Calu3 (cell line): Measurements from ENCODE around the gene BIN1. TPM values are rescaled to one million over a fixed set of nuclear protein-coding genes. Genes with fewer than 3 reads are reported as not detected.

ENCODE experiments used
- BruUV-seq: library from RNA; stranded (reverse); fragments of 400-500 nt; replicated peaks from 2 replicates; lab custom pipeline; 2021; lab: Mats Ljungman, UMichigan
- CTCF ChIA-PET: fragments of 300-600 bp; sonication (Branson Sonifier 250); formaldehyde crosslinking; loops from one replicate; lab custom pipeline; 2022; ENCODE audit warnings: antibody characterized with exemption; lab: Charles Lee
- DNase-seq: peaks from one replicate; pipeline ENCODE4 v3.0.0; 2022
- H3K27ac Mint-ChIP-seq: one replicate; pipeline ENCODE4 v1.8.0; 2022; ENCODE audit warnings: mixed read lengths; ENCODE audit not compliant: unreplicated experiment
- H3K27me3 Mint-ChIP-seq: one replicate; pipeline ENCODE4 v1.8.0; 2022; ENCODE audit warnings: mixed read lengths; ENCODE audit not compliant: unreplicated experiment
- H3K36me3 Mint-ChIP-seq: one replicate; pipeline ENCODE4 v1.8.0; 2022; ENCODE audit warnings: mild to moderate bottlenecking, moderate library complexity, mixed read lengths; ENCODE audit not compliant: insufficient read depth, unreplicated experiment
- H3K4me1 Mint-ChIP-seq: one replicate; pipeline ENCODE4 v1.8.0; 2022; ENCODE audit warnings: mild to moderate bottlenecking, low read depth, mixed read lengths; ENCODE audit not compliant: unreplicated experiment
- H3K4me3 Mint-ChIP-seq: one replicate; pipeline ENCODE4 v1.8.0; 2022; ENCODE audit warnings: mild to moderate bottlenecking, low read depth, moderate library complexity, mixed read lengths; ENCODE audit not compliant: unreplicated experiment
- H3K9me3 Mint-ChIP-seq: one replicate; pipeline ENCODE4 v1.8.0; 2022; ENCODE audit warnings: low read depth, mixed read lengths; ENCODE audit not compliant: unreplicated experiment
- CTCF ChIP-seq: fragments of 200-600 bp; IDR thresholded peaks from one replicate; pipeline ENCODE4 v1.8.0; 2022; ENCODE audit warnings: antibody characterized with exemption; ENCODE audit not compliant: unreplicated experiment
- intact Hi-C: fragments of 100-400 bp; cut with micrococcal nuclease; formaldehyde crosslinking; loops from one replicate; pipeline ENCODE4 v1.10.0; 2022; ENCODE audit not compliant: unreplicated experiment
- total RNA-seq: library from RNA; stranded (reverse); gene quantifications from 2 replicates; pipeline ENCODE4 v1.2.3, GENCODE V29; 2022

Gene BIN1
- total RNA-seq, 1 experiment from 2014 or later: 52.8 TPM

- Mint-ChIP-seq H3K4me1 (peaks cover 28% of the 10 kb centered on the region), H3K36me3 (no peaks in the 10 kb centered on the region), H3K27ac (no peak overlapping the region), H3K4me3 (no peak overlapping the region), H3K9me3 (no peaks in the 10 kb centered on the region), H3K27me3 (no peaks in the 10 kb centered on the region)
- DNase-seq: no peak
- CTCF ChIA-PET: no interaction called here
- intact Hi-C loops: no loop called here
- TF ChIP-seq CTCF: no peak
- no TSS peak for BruUV-seq
These were observed 14.6 kb downstream of the BIN1 start for GRCh38 chr2:127092306-127092705.

- DNase-seq: no peak
- intact Hi-C loops: no loop called here
- no peak overlapping the region for H3K27ac Mint-ChIP-seq
- no TSS peak for BruUV-seq
- no peak for TF ChIP-seq CTCF
- H3K36me3 Mint-ChIP-seq: no peaks in the 10 kb centered on the region
- H3K27me3 Mint-ChIP-seq: no peaks in the 10 kb centered on the region
- CTCF ChIA-PET: no interaction called here
- no peak overlapping the region for H3K4me3 Mint-ChIP-seq
- H3K9me3 Mint-ChIP-seq: no peaks in the 10 kb centered on the region
- peaks cover 32% of the 10 kb centered on the region for H3K4me1 Mint-ChIP-seq
These were observed 15.1 kb downstream of the BIN1 start for GRCh38 chr2:127091886-127092285.

- TF ChIP-seq CTCF: no peak
- Mint-ChIP-seq H3K27me3 (no peaks in the 10 kb centered on the region), H3K27ac (no peak overlapping the region), H3K9me3 (no peaks in the 10 kb centered on the region), H3K4me1 (peaks cover 36% of the 10 kb centered on the region), H3K36me3 (no peaks in the 10 kb centered on the region), H3K4me3 (no peak overlapping the region)
- CTCF ChIA-PET: interaction anchor here (0.6 kb wide), 1 partner anchor 9 kb away, joined by 14 read pairs; no protein-coding TSS in a partner anchor
- no peak for DNase-seq
- intact Hi-C loops: no loop called here
- BruUV-seq: no TSS peak
These were observed 15.8 kb downstream of the BIN1 start for GRCh38 chr2:127091148-127091547.

GRCh38 chr2:127090281-127091120 is 16.5 kb downstream of the BIN1 start:
- H3K4me1 Mint-ChIP-seq: peaks cover 40% of the 10 kb centered on the region
- H3K36me3 Mint-ChIP-seq: no peaks in the 10 kb centered on the region
- DNase-seq: no peak
- H3K27me3 Mint-ChIP-seq: no peaks in the 10 kb centered on the region
- no TSS peak for BruUV-seq
- CTCF ChIA-PET: interaction anchor here (0.6 to 1.0 kb wide), 2 partner anchors 8 to 10 kb away, joined by 3 to 14 read pairs; no protein-coding TSS in a partner anchor
- intact Hi-C loops: no loop called here
- H3K4me3 Mint-ChIP-seq: no peak overlapping the region
- H3K27ac Mint-ChIP-seq: no peak overlapping the region
- no peak for TF ChIP-seq CTCF
- H3K9me3 Mint-ChIP-seq: no peaks in the 10 kb centered on the region
